Measurements from ENCODE around the gene SYNPO2. TPM values are rescaled to one million over a fixed set of nuclear protein-coding genes. Genes with fewer than 3 reads are reported as not detected.

The SYNPO2 gene
- total RNA-seq, 2 experiments from 2014 or later: 0.13 to 0.18 TPM

- no peak overlapping the region for H3K4me3 Mint-ChIP-seq
- TF ChIP-seq CTCF (IDR thresholded peaks at IDR 0.05): no peak
- ChIA-PET POLR2A (no interaction called here), CTCF (interaction anchor here (1.1 kb wide), 1 partner anchor 9 kb away, joined by 3 read pairs; no protein-coding TSS in a partner anchor)
- H3K27me3 Mint-ChIP-seq: peaks cover 3% of the 10 kb centered on the region
- intact Hi-C loops (cut with micrococcal nuclease): no loop called here
- ATAC-seq: no peak
- no peak for DNase-seq
- H3K9me3 Mint-ChIP-seq: no peaks in the 10 kb centered on the region
- H3K4me1 Mint-ChIP-seq (ENCODE audit: low read depth): no peaks in the 10 kb centered on the region
- no peaks in the 10 kb centered on the region for H3K36me3 Mint-ChIP-seq (ENCODE audit: low read depth)
- H3K27ac Mint-ChIP-seq: no peak overlapping the region
These were observed 65.6 kb downstream of the SYNPO2 start for GRCh38 chr4:118954246-118954645.

- H3K4me1 Mint-ChIP-seq (ENCODE audit: low read depth): no peaks in the 10 kb centered on the region
- peaks cover 3% of the 10 kb centered on the region for H3K27me3 Mint-ChIP-seq
- no peak for DNase-seq
- H3K4me3 Mint-ChIP-seq: no peak overlapping the region
- H3K27ac Mint-ChIP-seq: no peak overlapping the region
- intact Hi-C loops (cut with micrococcal nuclease): no loop called here
- ATAC-seq: no peak
- H3K9me3 Mint-ChIP-seq: no peaks in the 10 kb centered on the region
- no peaks in the 10 kb centered on the region for H3K36me3 Mint-ChIP-seq (ENCODE audit: low read depth)
- ChIA-PET POLR2A (interaction anchor here (0.6 kb wide), 1 partner anchor 160 kb away, joined by 3 read pairs; no protein-coding TSS in a partner anchor), CTCF (no interaction called here)
- TF ChIP-seq CTCF (IDR thresholded peaks at IDR 0.05): no peak
These were observed 66.9 kb downstream of the SYNPO2 start for GRCh38 chr4:118955515-118955914.

- intact Hi-C loops (cut with micrococcal nuclease): no loop called here
- CTCF ChIA-PET: interaction anchor here (1.1 kb wide), 2 partner anchors 23 to 119 kb away, joined by 4 to 5 read pairs; no protein-coding TSS in a partner anchor
- Mint-ChIP-seq H3K27ac (no peak overlapping the region), H3K4me1 (ENCODE audit: low read depth) (no peaks in the 10 kb centered on the region), H3K4me3 (no peak overlapping the region), H3K27me3 (peaks cover 3% of the 10 kb centered on the region), H3K9me3 (no peaks in the 10 kb centered on the region), H3K36me3 (ENCODE audit: low read depth) (no peaks in the 10 kb centered on the region)
- DNase-seq: no peak
- POLR2A ChIA-PET: no interaction called here
- no peak for ATAC-seq
- TF ChIP-seq CTCF (IDR thresholded peaks at IDR 0.05): no peak
These were observed 69.2 kb downstream of the SYNPO2 start for GRCh38 chr4:118957722-118958445.

- intact Hi-C loops (cut with micrococcal nuclease): loop anchor here (10.0 kb wide), 1 partner anchor 188 kb away; no protein-coding TSS in a partner anchor
- TF ChIP-seq CTCF (IDR thresholded peaks at IDR 0.05): no peak
- Mint-ChIP-seq H3K4me3 (no peak overlapping the region), H3K9me3 (no peaks in the 10 kb centered on the region), H3K27ac (no peak overlapping the region), H3K4me1 (ENCODE audit: low read depth) (no peaks in the 10 kb centered on the region), H3K36me3 (ENCODE audit: low read depth) (no peaks in the 10 kb centered on the region), H3K27me3 (no peaks in the 10 kb centered on the region)
- DNase-seq: no peak
- ChIA-PET CTCF (interaction anchor here (1.2 to 1.3 kb wide), 4 partner anchors 8 to 98 kb away, joined by 3 read pairs; no protein-coding TSS in a partner anchor), POLR2A (no interaction called here)
- ATAC-seq: no peak
These were observed 73.9 kb downstream of the SYNPO2 start for GRCh38 chr4:118962540-118962939.

- Mint-ChIP-seq H3K27me3 (no peaks in the 10 kb centered on the region), H3K4me3 (no peak overlapping the region), H3K27ac (no peak overlapping the region), H3K36me3 (ENCODE audit: low read depth) (no peaks in the 10 kb centered on the region), H3K4me1 (ENCODE audit: low read depth) (peaks cover 6% of the 10 kb centered on the region), H3K9me3 (no peaks in the 10 kb centered on the region)
- CTCF ChIA-PET: no interaction called here
- intact Hi-C loops (cut with micrococcal nuclease): loop anchor here (10.0 kb wide), 1 partner anchor 190 kb away; no protein-coding TSS in a partner anchor
- TF ChIP-seq CTCF (IDR thresholded peaks at IDR 0.05): no peak
- DNase-seq (no peak), ATAC-seq (no peak)
- POLR2A ChIA-PET: no interaction called here
These were observed 76.3 kb downstream of the SYNPO2 start for GRCh38 chr4:118964891-118965411.
